Measurements from ENCODE around the gene ASF1A.

DNA sequence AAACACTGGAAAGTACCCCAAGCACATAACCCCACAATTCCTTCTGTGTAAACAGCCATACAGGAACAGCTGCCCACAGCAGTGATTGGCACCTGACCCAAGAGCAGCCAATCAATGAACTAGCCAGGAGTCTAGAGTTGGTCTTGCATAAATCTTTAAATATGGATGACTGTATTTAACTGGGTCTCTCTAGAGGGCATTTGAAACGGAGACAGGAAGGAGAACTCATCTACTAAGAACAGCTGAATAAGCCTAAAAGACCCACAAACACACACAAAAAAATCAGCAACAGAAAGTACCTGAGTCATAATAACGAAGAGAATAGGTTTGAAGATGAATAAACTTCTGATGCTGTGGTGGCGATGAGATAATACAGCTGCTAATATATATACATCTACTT lies 49.0 kb upstream of the ASF1A start:
- no peak for TF ChIP-seq POLR2A (IDR thresholded peaks at IDR 0.05)
- TF ChIP-seq, protein P1, sequence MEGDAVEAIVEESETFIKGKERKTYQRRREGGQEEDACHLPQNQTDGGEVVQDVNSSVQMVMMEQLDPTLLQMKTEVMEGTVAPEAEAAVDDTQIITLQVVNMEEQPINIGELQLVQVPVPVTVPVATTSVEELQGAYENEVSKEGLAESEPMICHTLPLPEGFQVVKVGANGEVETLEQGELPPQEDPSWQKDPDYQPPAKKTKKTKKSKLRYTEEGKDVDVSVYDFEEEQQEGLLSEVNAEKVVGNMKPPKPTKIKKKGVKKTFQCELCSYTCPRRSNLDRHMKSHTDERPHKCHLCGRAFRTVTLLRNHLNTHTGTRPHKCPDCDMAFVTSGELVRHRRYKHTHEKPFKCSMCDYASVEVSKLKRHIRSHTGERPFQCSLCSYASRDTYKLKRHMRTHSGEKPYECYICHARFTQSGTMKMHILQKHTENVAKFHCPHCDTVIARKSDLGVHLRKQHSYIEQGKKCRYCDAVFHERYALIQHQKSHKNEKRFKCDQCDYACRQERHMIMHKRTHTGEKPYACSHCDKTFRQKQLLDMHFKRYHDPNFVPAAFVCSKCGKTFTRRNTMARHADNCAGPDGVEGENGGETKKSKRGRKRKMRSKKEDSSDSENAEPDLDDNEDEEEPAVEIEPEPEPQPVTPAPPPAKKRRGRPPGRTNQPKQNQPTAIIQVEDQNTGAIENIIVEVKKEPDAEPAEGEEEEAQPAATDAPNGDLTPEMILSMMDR (IDR thresholded peaks at IDR 0.05) = no peak
